Fibroblast of villous mesenchyme (primary cell): ENCODE results near the gene RRAGC. TPM values are rescaled to one million over a fixed set of nuclear protein-coding genes. Genes with fewer than 3 reads are reported as not detected.
A peak's percentile ranks its signal among the peaks of the same experiment; 100 is the strongest.

ENCODE experiments used
- DNase-seq: peaks from one replicate; pipeline ENCODE4 v3.0.0-alpha.2; 2010; ENCODE audit warnings: low read depth
- H3K4me3 ChIP-seq: 2 replicates; pipeline ENCODE4 v1.5.1; 2011; ENCODE audit warnings: low read depth, mild to moderate bottlenecking, low read length
- CTCF ChIP-seq: IDR thresholded peaks from 2 replicates; pipeline ENCODE4 v1.5.1; 2012; ENCODE audit warnings: low read depth, mild to moderate bottlenecking, low read length; ENCODE audit not compliant: insufficient read depth
- total RNA-seq: library from RNA; depleted of rRNA; stranded (reverse); fragments of >200 nt; gene quantifications from 2 replicates; pipeline ENCODE4 v1.2.3, GENCODE V29; 2012

Gene RRAGC
- total RNA-seq, 1 donor, result 21.2 TPM

- H3K4me3 ChIP-seq, result no peak overlapping the region
- TF ChIP-seq CTCF, result no peak
- peak; percentile 13 for DNase-seq
Measured at GRCh38 chr1:38829368-38829767, 30.2 kb downstream of the RRAGC start.

GRCh38 chr1:38827318-38827717, 32.3 kb downstream of the RRAGC start:
- DNase-seq, result no peak
- no peak for TF ChIP-seq CTCF

GRCh38 chr1:38826886-38827285, 32.7 kb downstream of the RRAGC start:
- H3K4me3 ChIP-seq, result no peak overlapping the region
- no peak for TF ChIP-seq CTCF
- DNase-seq, result no peak

More at GRCh38 chr1:38827318-38827717, 32.3 kb downstream of the RRAGC start:
- no peak overlapping the region for H3K4me3 ChIP-seq

GRCh38 chr1:38826262-38826661, 33.3 kb downstream of the RRAGC start:
- no peak for DNase-seq
- no peak for TF ChIP-seq CTCF
- no peak overlapping the region for H3K4me3 ChIP-seq

GRCh38 chr1:38820860-38821259, 38.7 kb downstream of the RRAGC start:
- H3K4me3 ChIP-seq, result no peak overlapping the region
- no peak for TF ChIP-seq CTCF
- DNase-seq, result no peak

- H3K4me3 ChIP-seq, result no peak overlapping the region
- TF ChIP-seq CTCF, result no peak
- no peak for DNase-seq
Measured at GRCh38 chr1:38819516-38819915, 40.1 kb downstream of the RRAGC start.

- no peak overlapping the region for H3K4me3 ChIP-seq
- no peak for DNase-seq
- TF ChIP-seq CTCF, result no peak
Measured at GRCh38 chr1:38819040-38819439, 40.5 kb downstream of the RRAGC start.
